DMS53 treated with DMSO at 0.1 percent for 48 hours (cell line): Measurements from ENCODE around the gene IL17RA.

Experiments used
- DNase-seq: peaks from one replicate; lab custom pipeline; 2025; ENCODE audit not compliant: unreplicated experiment; lab: John Stamatoyannopoulos, UW

The IL17RA gene

GRCh38 chr22:17083811-17084441 lies 874 bp upstream of the IL17RA start:
- no peak for DNase-seq

GRCh38 chr22:17085277-17086181 lies 729 bp downstream of the IL17RA start:
- DNase-seq = no peak

DNA sequence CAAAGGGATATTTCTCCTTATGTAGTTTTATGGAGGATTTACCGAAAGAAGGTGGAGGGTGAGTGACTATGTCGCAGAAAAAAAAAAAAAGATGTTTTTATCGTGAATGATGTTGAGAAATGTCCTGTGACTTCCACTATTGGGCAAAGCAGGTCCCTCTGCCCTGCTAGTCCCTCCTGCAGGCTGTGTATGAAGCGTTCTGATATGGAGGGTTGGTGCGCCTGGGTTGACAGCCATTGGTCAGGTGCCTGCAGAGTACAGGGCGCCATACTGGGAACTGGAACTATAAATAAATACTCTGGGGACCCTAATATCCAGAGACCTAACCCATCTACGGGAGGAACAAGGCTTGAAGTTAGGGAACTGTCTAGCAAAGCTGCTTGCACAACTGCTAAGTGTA lies 1.5 kb downstream of the IL17RA start:
- no peak for DNase-seq

GRCh38 chr22:17086788-17087497 lies 2.1 kb downstream of the IL17RA start:
- no peak for DNase-seq

GRCh38 chr22:17087498-17088131 lies 2.8 kb downstream of the IL17RA start:
- no peak for DNase-seq

GRCh38 chr22:17090550-17090949 lies 5.8 kb downstream of the IL17RA start:
- no peak for DNase-seq

DNA sequence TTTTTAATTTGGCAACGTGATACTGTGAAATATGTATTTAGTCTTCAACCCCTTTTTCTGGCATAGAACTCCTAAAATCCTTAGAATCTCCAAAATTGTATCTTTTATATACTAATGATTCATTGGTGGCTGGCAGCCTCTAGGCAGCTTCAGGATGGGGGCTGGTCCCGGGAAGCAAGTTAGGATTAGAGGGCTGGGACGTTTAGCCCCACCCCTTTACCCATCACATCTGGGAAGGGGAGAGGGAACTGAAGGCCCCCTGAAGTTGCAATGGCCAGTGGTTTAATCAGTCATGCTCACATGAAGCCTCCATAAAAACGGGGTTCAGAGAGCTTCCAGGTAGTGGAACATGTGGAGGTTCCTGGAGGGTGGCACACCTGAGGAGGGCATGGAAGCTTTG lies 7.1 kb downstream of the IL17RA start:
- DNase-seq = no peak

DNA sequence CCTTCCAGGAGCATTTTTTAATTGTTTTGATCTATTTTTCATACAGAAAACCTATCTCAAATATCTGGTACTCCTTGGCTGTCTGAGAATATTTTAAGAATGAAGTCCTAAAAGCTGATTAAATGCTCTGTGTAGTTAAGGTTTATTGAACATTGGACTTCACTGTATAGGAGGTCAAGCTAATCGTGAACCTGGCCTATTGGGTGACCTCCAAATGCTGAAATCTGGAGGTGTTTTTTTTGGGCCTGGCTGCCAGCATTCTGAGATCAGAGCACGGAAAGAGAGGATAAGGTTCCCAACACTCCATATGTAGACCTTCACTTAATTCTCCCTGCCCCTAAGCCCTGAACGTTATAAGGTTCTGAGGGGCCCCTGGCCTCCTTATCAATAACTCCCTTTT lies 8.3 kb downstream of the IL17RA start:
- no peak for DNase-seq

DNA sequence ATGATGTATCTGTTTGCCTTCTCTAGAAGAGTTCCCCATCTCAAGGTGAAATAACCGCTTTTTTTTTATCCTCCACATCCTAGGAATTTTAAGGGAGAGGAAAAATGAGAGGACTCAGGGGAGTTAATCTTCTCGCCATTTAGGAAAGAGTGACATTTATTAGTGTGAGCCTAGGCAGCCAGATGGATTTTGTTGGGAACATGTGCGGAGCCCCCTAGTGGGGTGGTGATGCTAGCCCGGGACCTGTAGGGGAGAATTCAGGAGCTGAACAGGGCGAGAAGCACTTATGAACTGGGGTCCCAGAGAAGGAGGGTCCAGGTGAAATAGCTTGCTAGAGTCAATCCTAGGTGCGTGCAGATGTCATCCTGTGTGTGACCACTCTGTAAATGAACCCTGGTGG lies 10.7 kb downstream of the IL17RA start:
- DNase-seq = no peak

- no peak for DNase-seq
These were observed 11.3 kb downstream of the IL17RA start for GRCh38 chr22:17096071-17096470.

GRCh38 chr22:17097062-17097461 lies 12.3 kb downstream of the IL17RA start:
- no peak for DNase-seq

- DNase-seq = no peak
These were observed 12.9 kb downstream of the IL17RA start for GRCh38 chr22:17097701-17098100.

DNA sequence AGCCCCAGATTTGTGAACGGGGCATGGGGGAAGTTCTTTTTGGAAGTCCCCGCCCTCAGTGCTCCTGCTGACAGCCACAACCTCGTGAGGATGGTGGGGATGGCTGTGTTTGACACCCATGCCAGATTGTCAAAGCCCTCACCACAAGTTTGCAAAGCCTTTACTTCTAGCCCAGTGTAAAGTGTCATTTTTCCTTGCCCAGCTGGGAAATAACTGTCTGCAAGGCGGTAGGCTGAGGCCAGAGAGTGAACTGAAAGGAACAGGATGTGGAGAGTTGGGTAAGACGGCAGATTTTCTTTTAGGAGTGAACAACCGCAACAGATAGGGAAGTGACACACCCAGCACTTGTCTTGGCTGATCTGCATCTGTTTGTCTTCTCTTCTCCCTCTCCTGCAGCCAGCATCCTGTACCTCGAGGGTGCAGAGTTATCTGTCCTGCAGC lies 13.6 kb downstream of the IL17RA start:
- no peak for DNase-seq

DNA sequence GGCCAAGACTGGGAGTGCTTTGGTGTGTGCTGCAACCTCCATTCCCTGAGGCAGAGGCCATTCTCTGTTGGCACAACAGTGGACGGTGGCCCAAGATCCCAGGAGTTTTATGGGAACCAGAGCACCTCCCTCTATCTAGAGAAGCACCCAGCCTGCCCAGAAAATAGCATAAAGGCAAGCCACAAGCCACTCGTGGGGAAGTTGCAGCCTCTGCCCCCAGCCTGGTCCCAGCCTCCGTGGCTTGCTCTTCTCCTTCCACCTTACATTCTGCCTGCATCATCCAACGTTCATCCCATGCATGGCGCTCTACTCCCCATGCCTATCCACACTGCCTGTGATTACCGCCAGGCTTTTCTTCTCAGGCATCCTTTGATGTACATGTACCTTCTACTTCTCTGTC lies 15.8 kb downstream of the IL17RA start:
- no peak for DNase-seq

GRCh38 chr22:17101475-17102296 lies 16.9 kb downstream of the IL17RA start:
- DNase-seq = no peak

GRCh38 chr22:17102297-17102667 lies 17.5 kb downstream of the IL17RA start:
- no peak for DNase-seq

- no peak for DNase-seq
These were observed 18.6 kb downstream of the IL17RA start for GRCh38 chr22:17103351-17103750.

DNA sequence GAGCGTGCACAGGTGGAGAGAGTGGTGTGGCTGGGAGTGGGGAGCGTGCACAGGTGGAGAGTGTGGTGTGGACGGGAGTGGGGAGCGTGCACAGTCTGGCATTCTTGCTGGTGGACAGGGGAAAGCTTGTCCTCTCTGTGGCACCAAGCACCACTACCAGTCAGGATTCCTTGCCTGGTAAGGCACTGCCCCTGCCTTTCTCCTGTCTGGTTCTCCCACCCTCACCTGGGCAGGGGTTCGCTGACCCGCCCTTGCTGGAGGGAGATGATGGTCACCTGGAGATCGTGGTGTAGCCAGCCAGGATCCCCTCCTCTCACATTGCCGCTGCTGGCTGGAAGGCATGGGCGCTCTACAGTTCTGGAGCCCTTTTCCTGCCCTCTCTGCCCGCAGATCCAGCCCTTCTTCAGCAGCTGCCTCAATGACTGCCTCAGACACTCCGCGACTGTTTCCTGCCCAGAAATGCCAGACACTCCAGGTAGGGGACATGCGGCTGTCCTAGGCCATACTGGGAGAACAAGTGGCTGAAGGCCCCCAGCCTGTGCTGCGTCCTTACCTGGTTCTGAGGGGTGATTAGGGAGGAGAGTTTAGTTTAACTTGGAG lies 19.6 kb downstream of the IL17RA start:
- no peak for DNase-seq

DNA sequence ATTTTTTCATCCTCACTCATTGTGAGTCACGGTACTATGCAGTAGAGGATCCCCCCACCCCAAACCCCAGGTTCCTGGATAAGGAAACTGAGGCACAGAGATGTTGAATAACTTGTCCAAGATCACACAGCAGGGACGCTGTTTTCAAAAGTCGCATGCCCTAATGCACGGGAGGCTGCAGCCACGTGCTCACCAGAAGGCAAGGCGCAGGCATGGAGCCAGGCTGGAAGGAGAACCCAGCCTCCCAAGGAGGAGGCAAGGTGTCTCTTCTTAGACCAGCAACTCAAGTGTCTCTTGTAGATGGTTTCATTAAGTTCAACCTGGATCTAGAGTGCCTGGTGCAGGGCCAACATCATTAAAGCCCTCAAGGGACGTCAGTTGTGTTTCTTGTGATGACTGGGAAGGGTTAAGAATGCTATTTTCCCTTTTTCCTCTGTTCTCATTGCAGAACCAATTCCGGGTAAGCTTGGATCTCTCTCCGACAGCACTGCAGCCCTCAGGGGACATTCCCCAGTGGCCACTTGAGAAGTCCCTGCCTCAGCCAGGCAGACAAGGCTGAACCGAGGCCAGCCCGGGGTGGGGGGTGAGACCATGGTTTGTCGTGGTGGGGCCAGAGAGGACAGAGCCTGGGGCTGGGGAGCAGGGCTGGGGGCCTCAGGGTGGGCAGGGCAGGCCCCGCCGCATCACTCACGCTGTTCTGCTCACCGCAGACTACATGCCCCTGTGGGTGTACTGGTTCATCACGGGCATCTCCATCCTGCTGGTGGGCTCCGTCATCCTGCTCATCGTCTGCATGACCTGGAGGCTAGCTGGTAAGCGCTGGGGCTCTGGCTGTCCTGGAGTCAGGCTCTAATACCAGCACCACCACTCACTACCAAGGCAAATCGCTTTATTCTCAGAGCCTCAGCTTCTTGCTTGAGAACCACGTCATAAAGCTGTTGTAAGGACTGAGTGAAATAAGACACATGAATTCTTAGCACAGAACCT lies 20.6 kb downstream of the IL17RA start:
- no peak for DNase-seq
